HG03354 (cell line): ENCODE results near the gene DNMBP.
A peak's percentile ranks its signal among the peaks of the same experiment; 100 is the strongest.
"Not testable (repeated sequence)": the region's sequence is repeated elsewhere in the genome, so short reads cannot be mapped to it uniquely, and the experiment has no call there.

Experiments used
- ATAC-seq: cut with Tn5 transposase; IDR thresholded peaks from one replicate; pipeline ENCODE4 v1.9.1; 2021; ENCODE audit warnings: mild to moderate bottlenecking; ENCODE audit not compliant: unreplicated experiment, poor library complexity, severe bottlenecking

DNMBP gene

DNA sequence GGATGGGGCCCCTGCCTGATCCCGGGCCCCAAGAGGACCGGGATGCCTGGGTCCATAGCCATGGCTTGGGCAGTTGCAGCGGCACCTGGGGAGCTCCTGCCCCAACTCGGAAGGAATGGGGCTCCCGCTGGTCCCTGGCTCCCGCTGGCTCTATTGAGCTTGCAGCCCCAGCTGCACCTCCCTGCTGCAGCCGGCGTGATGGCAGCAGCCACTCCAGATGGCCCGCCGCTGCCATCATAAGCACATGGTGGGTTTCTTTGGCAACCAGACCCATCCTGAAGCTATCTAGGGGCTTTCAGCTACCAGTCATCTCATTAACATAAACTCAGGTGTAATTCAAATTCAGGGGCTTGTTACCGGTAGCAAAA is 11.1 kb upstream of the DNMBP start:
- ATAC-seq, result no peak

- peak; percentile 86 for ATAC-seq
Measured at GRCh38 chr10:100020142-100020885, 10.6 kb upstream of the DNMBP start.

GRCh38 chr10:100019787-100020141 is 10.0 kb upstream of the DNMBP start:
- no peak for ATAC-seq

DNA sequence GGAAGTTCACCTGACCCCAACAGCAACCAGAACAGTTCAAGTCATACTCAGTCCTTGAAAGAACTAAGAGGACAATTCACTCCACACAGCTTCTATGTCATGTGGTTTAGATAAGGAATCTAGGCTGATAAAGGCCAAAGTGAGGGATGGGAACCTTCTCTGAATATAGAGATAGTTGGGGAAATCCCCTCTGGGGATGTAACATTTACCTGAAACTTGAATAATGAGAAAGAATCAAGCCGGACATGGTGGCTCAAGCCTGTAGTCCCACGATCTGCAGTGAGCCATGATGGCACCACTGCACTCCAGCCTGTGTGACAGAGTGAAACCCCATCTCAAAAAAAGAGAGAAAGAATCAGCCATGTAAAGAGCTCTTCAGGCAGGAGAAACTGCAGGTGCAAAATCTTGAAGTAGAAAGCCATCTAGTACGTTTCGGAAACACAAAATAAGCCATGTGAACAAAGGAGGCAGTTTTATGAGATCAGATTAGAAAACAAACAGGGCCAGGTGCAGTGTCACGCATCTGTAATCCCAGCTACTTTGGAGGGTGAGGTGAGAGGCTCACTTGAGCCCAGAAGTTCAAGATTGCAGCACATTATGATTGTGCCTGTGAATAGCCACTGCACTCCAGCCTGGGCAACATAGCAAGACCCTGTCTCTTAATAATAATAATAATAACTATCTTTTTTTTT is 4.5 kb upstream of the DNMBP start:
- peak; percentile 79 for ATAC-seq

- no peak for ATAC-seq
Measured at GRCh38 chr10:100013621-100014020, 3.9 kb upstream of the DNMBP start.

GRCh38 chr10:100011906-100012305 is 2.2 kb upstream of the DNMBP start:
- not testable (repeated sequence) for ATAC-seq

- ATAC-seq, result peak; percentile 63
Measured at GRCh38 chr10:100009283-100009792, 409 bp downstream of the DNMBP start.

GRCh38 chr10:100008708-100009282 is 952 bp downstream of the DNMBP start:
- no peak for ATAC-seq

DNA sequence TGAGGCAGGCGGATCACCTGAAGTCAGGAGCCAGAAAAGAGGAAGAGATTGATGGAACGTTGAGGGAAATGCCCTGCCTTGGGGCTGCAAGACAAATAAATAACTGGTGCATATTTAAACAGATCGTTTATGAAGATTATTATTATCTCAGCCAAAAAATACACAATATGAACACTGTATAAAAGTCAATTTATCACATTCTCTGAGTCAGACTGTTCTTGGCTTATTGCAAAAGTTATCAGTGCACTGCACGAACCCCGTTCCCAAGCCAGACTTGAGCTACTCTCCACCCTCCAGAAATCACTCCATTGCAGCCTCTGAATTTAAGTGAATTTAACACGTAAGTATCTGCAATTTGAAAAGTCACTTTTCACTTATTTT is 1.6 kb downstream of the DNMBP start:
- no peak for ATAC-seq

DNA sequence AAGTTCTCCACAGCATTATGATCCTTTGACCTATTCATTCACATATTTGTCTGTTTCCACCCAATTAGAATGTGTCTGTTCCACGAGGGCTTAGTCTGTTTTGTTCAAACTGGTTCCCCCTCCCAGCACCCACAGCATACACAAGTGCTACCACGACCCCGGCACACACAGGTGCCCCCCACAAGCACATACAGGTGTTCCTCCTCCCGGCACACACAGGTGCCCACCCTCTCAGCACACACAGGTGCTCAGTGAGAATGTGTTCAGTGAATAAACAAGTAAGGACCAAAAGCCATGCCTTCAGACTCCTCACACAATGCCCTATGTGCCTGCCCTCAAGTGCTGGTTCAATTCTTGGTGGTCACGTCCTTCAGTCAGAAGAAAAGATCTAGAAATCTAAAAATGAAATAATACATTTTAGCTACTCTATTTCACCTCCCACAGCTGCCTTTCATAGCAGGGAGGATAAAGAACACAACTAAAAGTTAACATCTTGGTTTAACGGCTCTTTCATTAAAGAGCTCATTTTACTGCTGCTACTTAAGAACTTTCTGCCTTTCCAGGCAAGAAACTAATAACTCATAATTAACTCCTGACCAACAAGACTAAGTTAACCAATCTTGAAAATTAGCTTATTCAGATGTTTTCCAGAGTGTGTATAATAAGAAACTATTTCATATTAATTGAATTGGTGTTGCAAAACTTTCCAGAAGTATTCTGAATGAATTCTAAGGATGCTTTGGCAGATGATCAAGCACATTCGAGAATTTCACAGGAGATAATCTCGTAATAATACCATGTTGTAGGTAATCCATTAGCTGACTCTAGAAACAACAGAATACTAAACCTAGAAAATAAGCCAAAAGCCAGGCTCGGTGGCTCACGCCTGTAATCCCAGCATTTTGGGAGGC is 2.3 kb downstream of the DNMBP start:
- ATAC-seq, result no peak

GRCh38 chr10:100006243-100006886 is 3.4 kb downstream of the DNMBP start:
- ATAC-seq, result no peak

DNA sequence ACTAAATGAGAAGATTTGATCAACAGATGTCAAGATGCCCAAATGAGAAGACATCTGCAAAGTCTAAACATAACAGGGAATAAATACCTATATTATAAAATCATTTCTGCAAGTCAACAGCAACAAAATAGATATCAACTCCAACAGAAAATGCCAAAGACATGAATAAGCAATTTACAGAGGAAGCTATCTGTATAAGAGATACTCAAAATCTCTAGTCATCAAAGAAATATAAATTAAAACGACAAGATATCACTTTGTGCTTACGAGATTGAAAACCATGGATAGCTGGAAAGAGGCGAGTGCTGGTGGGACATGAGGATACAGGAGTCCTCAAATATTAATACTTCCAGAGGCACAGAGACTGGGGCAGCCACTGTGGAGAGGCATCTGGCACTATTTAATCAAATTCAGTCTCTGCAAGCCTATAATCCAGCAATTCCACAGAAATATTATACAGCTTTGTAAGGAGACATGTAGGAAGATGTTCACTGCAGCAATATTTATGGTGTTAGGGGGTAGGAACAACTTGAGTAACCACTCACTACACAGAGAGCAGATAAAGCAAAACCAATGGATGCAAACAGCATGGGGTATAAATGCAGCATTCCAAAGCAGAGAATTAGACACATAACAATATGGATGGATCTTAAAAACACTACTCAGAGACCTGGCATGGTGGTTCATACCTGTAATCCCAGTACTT is 4.8 kb downstream of the DNMBP start:
- no peak for ATAC-seq

DNA sequence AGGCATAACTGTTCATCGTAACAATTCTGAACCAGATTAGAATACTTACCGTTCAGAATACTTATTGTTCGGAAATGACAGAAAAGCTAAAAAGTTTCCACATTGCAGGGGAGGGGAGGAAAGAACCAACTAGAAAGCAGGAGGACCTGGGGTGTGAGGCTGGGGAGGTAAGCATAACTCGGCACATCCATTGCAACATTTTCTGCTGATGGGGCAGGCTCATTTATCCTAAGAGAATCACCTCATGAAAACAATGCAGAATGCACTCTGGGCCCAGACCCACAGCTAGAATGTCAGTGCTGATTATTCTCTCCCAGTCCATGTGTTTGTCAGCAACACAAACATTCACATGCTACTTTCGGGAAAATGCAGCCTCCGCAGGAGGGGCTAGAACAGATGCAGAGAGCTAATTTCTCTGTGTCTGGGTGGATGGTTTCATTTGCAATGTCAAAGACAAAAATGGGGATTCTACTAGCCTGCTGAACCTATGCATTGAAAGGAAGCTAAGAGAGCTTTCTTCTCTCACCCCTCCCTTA is 9.6 kb downstream of the DNMBP start:
- no peak for ATAC-seq

DNA sequence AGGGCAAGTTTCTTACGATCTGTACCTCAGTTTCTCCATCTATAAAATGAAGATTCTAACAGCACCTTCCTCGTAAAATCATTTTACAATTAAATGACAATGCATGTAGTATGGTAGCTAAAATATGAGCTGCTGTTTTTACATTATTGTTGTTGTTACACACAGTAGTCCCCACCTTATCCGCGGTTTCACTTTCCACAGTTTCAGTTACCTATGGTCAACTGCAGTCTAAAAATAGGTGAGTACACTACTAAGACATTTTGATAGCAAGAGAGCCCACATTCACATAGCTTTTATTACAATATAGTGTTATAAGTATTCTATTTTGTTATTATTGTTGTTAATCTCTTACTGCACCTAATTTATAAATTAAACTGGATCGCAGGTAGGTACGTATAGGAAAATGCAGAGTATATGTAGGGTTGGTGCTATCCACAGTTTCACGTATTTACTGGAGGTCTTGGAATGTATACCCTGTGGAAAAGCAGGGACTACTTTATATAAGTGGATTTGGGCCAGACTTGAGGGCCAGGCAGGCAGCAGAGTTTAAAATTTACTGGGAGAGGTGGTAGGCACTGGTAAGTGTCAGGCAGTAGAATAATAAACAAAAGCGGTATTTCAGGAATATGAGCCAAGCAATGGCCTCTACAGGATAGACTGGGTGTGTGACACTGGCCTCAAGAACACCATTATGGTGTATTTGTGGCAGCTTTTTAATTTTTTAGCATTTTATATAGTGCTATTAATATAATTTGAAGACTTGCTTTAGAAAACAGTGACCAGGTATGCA is 10.2 kb downstream of the DNMBP start:
- ATAC-seq, result no peak

DNA sequence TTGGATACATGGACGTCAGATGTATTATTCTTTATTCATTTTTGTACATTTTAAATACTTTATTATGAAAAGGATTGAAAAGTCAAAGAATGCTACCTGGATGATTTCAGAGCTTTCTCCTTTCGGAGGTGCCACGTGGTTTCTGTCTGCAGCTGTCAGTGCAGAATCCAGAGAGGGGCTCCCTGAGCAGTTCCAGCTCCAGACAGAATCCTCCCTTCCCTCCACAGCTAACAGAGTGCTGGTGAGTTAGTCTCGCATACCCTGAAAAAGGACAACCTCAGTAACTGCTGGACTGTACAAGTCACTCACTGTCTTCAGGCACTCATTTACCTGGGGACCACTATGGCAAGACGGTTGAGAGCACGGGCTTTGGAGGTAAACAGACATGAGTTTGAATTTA is 10.9 kb downstream of the DNMBP start:
- no peak for ATAC-seq

DNA sequence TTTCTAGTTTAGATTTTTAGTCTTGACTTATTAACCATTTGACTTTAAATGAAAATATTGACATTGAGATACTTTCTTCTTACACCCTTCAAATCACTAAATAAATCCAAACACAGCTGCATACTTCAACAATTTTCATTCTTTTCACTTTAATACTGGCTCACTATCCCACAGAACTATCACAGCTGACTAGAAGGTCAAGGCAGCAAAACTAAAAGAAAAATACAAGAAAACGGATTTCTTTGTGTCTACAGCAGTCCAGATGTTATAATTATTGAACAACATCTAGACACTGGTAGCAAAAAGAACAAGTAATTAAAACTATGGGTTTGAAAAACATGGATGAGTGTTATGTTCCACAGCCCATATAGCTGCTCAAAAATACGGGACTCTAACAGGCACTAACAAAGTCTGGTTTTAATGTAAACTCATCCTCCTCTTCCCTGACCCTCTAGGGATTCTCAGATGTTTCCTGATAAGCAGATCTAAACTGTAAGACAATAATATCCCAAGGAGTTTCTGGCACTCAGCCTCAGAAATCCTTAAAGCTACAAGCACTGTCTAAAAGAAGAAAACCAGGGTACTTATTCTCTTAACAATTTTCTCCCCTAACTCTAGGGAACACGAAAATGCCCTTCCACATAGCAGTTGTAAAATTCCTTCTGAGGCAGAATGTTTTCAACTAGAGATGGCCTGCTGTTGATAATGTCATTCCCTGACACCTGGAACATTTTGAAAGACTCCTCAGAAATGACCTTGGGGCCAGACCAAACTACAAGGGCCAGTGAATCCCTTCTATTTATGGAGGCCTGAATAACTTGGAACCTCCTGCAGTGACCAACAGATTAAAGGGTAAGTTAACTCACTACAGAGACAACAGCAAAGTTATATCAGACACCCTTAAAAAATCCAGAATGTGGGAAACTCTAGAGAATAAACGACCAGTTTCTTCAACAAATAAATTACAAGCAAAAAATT is 12.8 kb downstream of the DNMBP start:
- ATAC-seq, result no peak

GRCh38 chr10:99995713-99996112 is 14.0 kb downstream of the DNMBP start:
- ATAC-seq, result no peak
